CD8-positive, alpha-beta memory T cell (primary cell): ENCODE results near the gene GARRE1. TPM values are rescaled to one million over a fixed set of nuclear protein-coding genes. Genes with fewer than 3 reads are reported as not detected.
A peak's percentile ranks its signal among the peaks of the same experiment; 100 is the strongest.

Source experiments
- CTCF ChIA-PET: fragments of 350-600 bp; sonication (Branson Sonifier 250); formaldehyde crosslinking; loops from one replicate; lab custom pipeline; 2021; ENCODE audit warnings: antibody characterized with exemption; lab: Charles Lee
- POLR2A ChIA-PET: fragments of 350-600 bp; sonication (Branson Sonifier 250); formaldehyde crosslinking; loops from one replicate; lab custom pipeline; 2021; ENCODE audit warnings: antibody characterized with exemption; lab: Charles Lee
- DNase-seq, 5 donors: peaks; one replicate each; pipeline versions ENCODE4 v3.0.0 to v3.0.0-alpha.2; 2020 to 2022; ENCODE audit warnings: mixed read lengths in 1 of 5
- H3K27ac ChIP-seq: one replicate; pipeline ENCODE4 v1.7.0; 2013; ENCODE audit warnings: low read depth, mild to moderate bottlenecking, low read length, moderate library complexity
- H3K27me3 ChIP-seq: 2 replicates; pipeline ENCODE4 v1.7.0; 2013; ENCODE audit warnings: low read length, mild to moderate bottlenecking; ENCODE audit not compliant: insufficient read depth, poor library complexity, severe bottlenecking
- H3K36me3 ChIP-seq: 2 replicates; pipeline ENCODE4 v1.7.0; 2013; ENCODE audit warnings: mild to moderate bottlenecking, low read length, moderate library complexity; ENCODE audit not compliant: insufficient read depth
- H3K4me1 ChIP-seq: 2 replicates; pipeline ENCODE4 v1.7.0; 2013; ENCODE audit warnings: mild to moderate bottlenecking, low read length, moderate library complexity; ENCODE audit not compliant: insufficient read depth
- H3K4me3 ChIP-seq: 2 replicates; pipeline ENCODE4 v1.7.0; 2013; ENCODE audit warnings: mild to moderate bottlenecking, low read length
- H3K9me3 ChIP-seq: 2 replicates; pipeline ENCODE4 v1.7.0; 2013; ENCODE audit warnings: mild to moderate bottlenecking, low read length
- H3K27ac Mint-ChIP-seq, 8 donors: one replicate each; pipeline ENCODE4 v1.8.0; 2020 to 2021; ENCODE audit warnings: mixed read lengths in 8 of 8, mild to moderate bottlenecking in 6 of 8, inconsistent platforms in 3 of 8, moderate library complexity in 3 of 8
- H3K27me3 Mint-ChIP-seq, 2 donors: one replicate each; pipeline ENCODE4 v1.8.0; 2020 to 2021; ENCODE audit warnings: mixed read lengths in 2 of 2, mild to moderate bottlenecking in 1 of 2, moderate library complexity in 1 of 2
- H3K36me3 Mint-ChIP-seq, 3 donors: one replicate each; pipeline ENCODE4 v1.8.0; 2020 to 2021; ENCODE audit warnings: mixed read lengths in 3 of 3, inconsistent platforms in 1 of 3, mild to moderate bottlenecking in 1 of 3
- H3K4me1 Mint-ChIP-seq, 3 donors: one replicate each; pipeline ENCODE4 v1.8.0; 2020 to 2021; ENCODE audit warnings: mixed read lengths in 3 of 3, inconsistent platforms in 1 of 3, mild to moderate bottlenecking in 1 of 3
- H3K4me3 Mint-ChIP-seq, 7 donors: one replicate each; pipeline ENCODE4 v1.8.0; 2020 to 2021; ENCODE audit warnings: mixed read lengths in 7 of 7, mild to moderate bottlenecking in 6 of 7, moderate library complexity in 4 of 7, inconsistent platforms in 2 of 7
- H3K9me3 Mint-ChIP-seq, 5 donors: one replicate each; pipeline ENCODE4 v1.8.0; 2020 to 2022; ENCODE audit warnings: mixed read lengths in 5 of 5, mild to moderate bottlenecking in 3 of 5, moderate library complexity in 2 of 5, inconsistent platforms in 1 of 5
- polyA plus RNA-seq: library from polyadenylated mRNA; unstranded; fragments of 300-500 nt; fragmentation: Illumina TruSeq; gene quantifications from one replicate; pipeline ENCODE4 v1.2.3, GENCODE V29; 2021
- total RNA-seq, 2 experiments: library from RNA; stranded (reverse); gene quantifications; one replicate each; pipeline ENCODE4 v1.2.3, GENCODE V29; 2021

The GARRE1 gene
- total and polyA plus RNA-seq, 3 experiments from 2014 or later: 6.1 to 13.5 (median 12.1) TPM

DNA sequence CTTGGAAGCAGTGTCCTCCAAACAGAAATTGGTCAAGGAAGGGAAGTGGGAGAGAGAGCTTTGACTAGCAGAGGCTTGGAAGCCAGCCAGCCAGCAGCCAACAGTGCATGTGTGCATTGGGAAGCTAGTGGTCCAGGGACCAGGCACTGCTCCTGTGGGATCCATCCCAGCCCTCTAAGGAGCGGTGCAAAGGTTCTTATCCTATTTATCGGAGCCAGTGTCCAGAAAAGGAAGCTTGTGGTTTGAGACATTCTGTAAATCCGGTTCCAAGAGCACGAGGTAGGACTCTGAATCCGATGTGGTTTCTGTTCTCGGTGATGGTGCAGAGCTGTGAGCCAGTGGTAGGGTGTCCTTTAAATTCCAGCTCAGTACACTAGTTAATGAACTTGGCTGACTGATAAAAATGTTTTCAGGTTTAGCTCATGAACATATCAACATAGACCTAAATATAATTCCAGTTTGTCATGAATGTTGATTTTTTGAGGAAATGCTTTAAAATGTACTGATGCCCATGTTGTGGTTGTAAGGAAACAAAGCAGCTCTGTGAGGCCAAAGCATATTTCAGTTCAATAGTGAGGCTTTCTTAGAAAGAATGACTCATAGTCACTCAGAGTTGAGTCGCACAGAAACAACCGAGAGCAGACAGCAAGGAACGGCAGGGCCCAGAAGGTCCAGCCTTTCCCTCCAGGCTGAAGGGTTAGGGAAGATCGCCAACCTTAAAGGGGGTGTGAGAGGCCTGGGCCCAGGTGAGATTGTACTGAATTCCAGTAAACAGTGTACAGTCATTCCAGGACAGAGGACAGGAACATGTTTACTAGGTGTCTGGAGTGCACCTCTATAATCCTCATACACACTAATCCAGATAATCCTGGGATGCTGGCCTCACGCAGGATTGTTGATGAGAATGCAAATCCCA, 21.5 kb upstream of the GARRE1 start:
- no peaks in the 10 kb centered on the region for H3K9me3 ChIP-seq
- Mint-ChIP-seq H3K4me1 (peaks cover 13 to 17% (median 16%) of the 10 kb centered on the region in 3 donors), H3K4me3 (peak overlapping the region in 4 of 7 donors; percentile 9 to 76 (median 38)), H3K27ac (peak overlapping the region; percentile 31 to 82 (median 72)), H3K9me3 (no peaks in the 10 kb centered on the region), H3K36me3 (peaks cover 0 to 33% (median 16%) of the 10 kb centered on the region in 3 donors), H3K27me3 (no peaks in the 10 kb centered on the region)
- no peak for DNase-seq
- H3K36me3 ChIP-seq: peaks cover 11% of the 10 kb centered on the region
- H3K27ac ChIP-seq: no peak overlapping the region
- CTCF ChIA-PET: interaction anchor here (0.9 to 1.0 kb wide), 3 partner anchors 10 to 37 kb away, joined by 3 to 4 read pairs (median 3); no protein-coding TSS in a partner anchor
- H3K4me1 ChIP-seq: peaks cover 5% of the 10 kb centered on the region
- H3K4me3 ChIP-seq: no peak overlapping the region
- POLR2A ChIA-PET: no interaction called here
- H3K27me3 ChIP-seq: no peaks in the 10 kb centered on the region

DNA sequence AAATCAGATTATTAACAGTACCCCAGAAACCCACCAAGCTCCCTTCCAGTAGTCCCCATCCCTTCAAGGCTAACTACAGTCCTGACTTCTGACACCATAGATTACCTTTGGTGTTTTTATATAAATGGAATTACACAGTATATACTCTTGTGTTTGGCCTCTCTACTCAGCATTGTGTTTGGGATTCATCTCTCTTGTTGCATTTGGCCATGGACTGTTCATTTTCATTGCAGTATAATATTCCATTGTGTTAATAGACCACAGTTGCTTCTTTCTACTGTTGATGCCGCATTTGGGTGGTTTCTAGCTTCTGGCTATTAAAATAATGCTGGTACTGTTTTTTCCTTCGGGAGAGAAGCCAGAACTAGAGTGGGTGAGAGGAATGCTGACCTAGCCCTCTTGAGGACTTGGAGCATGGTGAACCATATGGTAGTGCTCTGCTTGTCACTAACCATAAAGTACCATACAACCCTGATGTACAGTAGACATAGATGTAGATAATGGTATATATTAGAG, 18.9 kb upstream of the GARRE1 start:
- Mint-ChIP-seq H3K27ac (no peak overlapping the region), H3K4me1 (peaks cover 13 to 17% (median 16%) of the 10 kb centered on the region in 3 donors), H3K27me3 (no peaks in the 10 kb centered on the region), H3K9me3 (no peaks in the 10 kb centered on the region), H3K36me3 (peaks cover 0 to 8% (median 3%) of the 10 kb centered on the region in 3 donors), H3K4me3 (no peak overlapping the region)
- Histone ChIP-seq H3K27me3 (no peaks in the 10 kb centered on the region), H3K9me3 (no peaks in the 10 kb centered on the region), H3K4me1 (peaks cover 5% of the 10 kb centered on the region), H3K36me3 (no peaks in the 10 kb centered on the region), H3K4me3 (no peak overlapping the region), H3K27ac (no peak overlapping the region)
- ChIA-PET CTCF (interaction anchor here (0.6 kb wide), 1 partner anchor 11 kb away, joined by 4 read pairs; no protein-coding TSS in a partner anchor), POLR2A (no interaction called here)
- no peak for DNase-seq

DNA sequence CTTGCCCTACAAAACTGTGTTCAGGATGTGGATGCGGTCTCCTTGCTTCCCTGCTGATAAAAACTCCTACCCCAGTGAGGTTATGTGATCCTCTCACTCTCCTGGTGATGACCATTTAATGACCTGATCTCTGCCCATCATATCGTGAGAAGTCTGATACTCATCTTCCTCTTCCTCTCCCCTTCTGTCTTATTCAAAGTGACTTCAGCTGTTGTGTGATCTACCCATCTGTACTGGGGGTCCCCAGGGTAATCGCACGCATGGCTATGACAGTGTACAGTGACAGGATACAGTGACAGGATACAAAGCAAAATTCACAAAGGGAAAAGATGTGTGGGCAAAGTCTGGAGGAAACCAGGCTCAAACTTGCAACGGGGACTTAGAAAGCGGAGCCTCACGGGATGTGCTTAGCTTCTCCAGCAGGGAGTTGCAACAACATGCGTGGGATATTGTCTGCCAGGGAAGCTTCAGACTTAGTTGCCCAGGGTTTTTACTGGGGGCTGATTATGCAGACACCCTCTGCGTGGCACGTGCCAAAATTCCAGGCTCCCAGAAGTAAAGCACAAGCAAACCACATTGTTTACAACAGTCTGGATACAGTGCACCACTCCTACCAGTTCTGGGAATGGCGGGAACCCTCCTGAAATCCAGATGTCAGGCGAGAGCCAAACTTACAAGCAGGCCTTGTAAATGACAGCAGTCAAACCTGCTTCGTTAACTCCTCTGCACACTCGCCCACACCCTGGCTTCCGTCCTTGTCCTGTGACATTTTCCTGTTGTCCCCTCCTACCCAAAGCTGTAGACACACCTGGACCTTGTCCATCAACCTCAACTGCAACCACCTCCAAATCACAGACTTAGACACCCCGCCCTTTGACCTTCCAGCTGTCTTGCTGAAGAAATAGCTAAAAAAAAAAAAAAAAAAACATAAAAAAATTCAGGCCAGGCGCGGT, 18.0 kb upstream of the GARRE1 start:
- Histone ChIP-seq H3K36me3 (no peaks in the 10 kb centered on the region), H3K4me3 (no peak overlapping the region), H3K27me3 (no peaks in the 10 kb centered on the region), H3K9me3 (no peaks in the 10 kb centered on the region), H3K4me1 (peaks cover 5% of the 10 kb centered on the region), H3K27ac (no peak overlapping the region)
- H3K36me3 Mint-ChIP-seq: peaks cover 0 to 3% (median 2%) of the 10 kb centered on the region in 3 donors
- DNase-seq: no peak
- no peaks in the 10 kb centered on the region for H3K9me3 Mint-ChIP-seq
- H3K4me3 Mint-ChIP-seq: no peak overlapping the region
- CTCF ChIA-PET: no interaction called here
- peak overlapping the region in 1 of 8 donors; percentile 72 for H3K27ac Mint-ChIP-seq
- no peaks in the 10 kb centered on the region for H3K27me3 Mint-ChIP-seq
- POLR2A ChIA-PET: interaction anchor here (0.6 kb wide), 1 partner anchor 830 kb away, joined by 3 read pairs; no protein-coding TSS in a partner anchor
- peaks cover 13 to 16% (median 16%) of the 10 kb centered on the region in 3 donors for H3K4me1 Mint-ChIP-seq

DNA sequence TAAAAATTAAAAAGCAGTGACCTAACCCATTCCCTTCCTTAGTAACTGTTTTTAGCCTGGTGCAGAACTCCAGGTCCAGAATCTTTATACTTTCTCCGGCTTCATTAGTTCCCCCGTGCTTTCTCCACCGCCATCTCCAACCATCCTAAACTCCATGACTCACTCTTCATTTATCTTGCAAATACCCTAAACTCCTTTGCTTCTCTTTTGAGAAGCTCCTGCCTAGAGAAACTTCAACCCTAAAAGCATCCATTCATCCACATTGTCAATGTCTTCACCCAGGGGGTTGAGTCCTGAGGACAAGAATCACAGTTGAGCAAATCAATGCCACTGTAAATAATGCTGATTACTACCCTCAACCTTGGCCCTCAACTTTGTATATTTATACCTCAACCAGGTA, 17.1 kb upstream of the GARRE1 start:
- H3K27ac ChIP-seq: no peak overlapping the region
- H3K27me3 ChIP-seq: no peaks in the 10 kb centered on the region
- Mint-ChIP-seq H3K27ac (peak overlapping the region in 1 of 8 donors; percentile 2), H3K9me3 (no peaks in the 10 kb centered on the region), H3K36me3 (peaks cover 0 to 3% (median 0%) of the 10 kb centered on the region in 3 donors), H3K4me3 (no peak overlapping the region), H3K4me1 (peaks cover 11 to 14% (median 13%) of the 10 kb centered on the region in 3 donors), H3K27me3 (no peaks in the 10 kb centered on the region)
- peaks cover 5% of the 10 kb centered on the region for H3K4me1 ChIP-seq
- no peaks in the 10 kb centered on the region for H3K36me3 ChIP-seq
- H3K9me3 ChIP-seq: no peaks in the 10 kb centered on the region
- DNase-seq: no peak
- no peak overlapping the region for H3K4me3 ChIP-seq
- POLR2A ChIA-PET: no interaction called here
- CTCF ChIA-PET: no interaction called here

DNA sequence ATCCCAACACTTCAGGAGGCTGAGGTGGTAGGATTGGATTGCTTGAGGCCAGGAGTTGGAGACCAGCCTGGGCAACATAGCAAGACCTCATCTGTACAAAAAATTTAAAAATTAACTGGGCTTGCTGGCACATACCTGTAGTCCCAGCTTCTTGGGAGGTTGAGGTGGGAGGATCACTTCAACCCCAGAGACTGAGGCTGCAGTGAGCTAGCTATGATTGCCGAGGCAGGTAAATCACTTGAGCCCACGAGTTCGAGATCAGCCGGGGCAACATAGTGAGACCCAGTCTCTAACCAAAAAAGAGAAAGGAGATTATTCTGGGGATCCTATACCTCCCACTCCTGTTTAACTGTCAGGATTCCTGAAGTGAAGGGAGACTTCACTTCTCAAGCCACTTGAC, 16.4 kb upstream of the GARRE1 start:
- POLR2A ChIA-PET: no interaction called here
- Histone ChIP-seq H3K36me3 (no peaks in the 10 kb centered on the region), H3K27ac (no peak overlapping the region), H3K9me3 (no peaks in the 10 kb centered on the region), H3K4me3 (no peak overlapping the region), H3K4me1 (no peaks in the 10 kb centered on the region), H3K27me3 (no peaks in the 10 kb centered on the region)
- peaks cover 4 to 8% (median 6%) of the 10 kb centered on the region in 3 donors for H3K4me1 Mint-ChIP-seq
- CTCF ChIA-PET: interaction anchor here (1.5 kb wide), 1 partner anchor 32 kb away, joined by 3 read pairs; no protein-coding TSS in a partner anchor
- H3K27me3 Mint-ChIP-seq: no peaks in the 10 kb centered on the region
- H3K4me3 Mint-ChIP-seq: no peak overlapping the region
- peaks cover 0 to 3% (median 0%) of the 10 kb centered on the region in 3 donors for H3K36me3 Mint-ChIP-seq
- DNase-seq: no peak
- no peaks in the 10 kb centered on the region for H3K9me3 Mint-ChIP-seq
- no peak overlapping the region for H3K27ac Mint-ChIP-seq

DNA sequence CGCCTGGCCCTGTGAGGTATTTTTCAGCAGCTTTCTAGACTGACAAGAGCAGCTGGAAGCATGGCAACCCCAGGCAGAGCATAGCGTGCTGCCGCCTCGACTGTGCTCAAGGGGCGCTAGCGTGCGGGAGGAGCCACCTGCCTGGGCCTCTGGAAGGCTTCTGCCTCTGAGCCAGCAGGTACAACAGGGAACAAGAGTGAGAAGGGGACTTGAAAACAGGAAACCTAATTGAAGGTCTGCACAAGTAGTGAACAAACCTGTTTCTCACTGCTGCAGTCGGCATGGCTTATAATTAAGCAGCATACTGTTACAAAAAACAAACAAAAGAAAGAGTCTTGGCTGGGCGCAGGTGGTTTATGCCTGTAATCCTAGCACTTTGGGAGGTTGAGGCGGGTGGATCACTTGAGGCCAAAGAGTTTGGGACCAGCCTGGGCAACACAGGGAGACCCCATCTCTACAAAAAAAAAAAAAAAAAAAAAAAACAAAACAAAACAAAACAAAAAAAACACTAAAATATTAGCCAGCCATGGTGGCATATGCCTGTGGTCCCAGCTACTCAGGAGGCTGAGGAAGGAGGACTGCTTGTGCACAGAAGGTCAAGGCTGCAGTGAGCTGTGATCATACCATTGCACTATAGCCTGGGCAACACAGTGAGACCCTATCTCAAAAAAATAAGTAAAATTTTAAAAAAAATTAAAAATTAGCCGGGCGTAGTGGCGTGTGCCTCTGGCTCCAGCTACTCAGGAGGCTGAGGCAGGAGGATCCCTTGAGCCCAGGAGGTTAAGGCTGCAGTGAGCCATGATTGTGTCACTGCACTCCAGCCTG, 12.6 kb upstream of the GARRE1 start:
- H3K27me3 ChIP-seq: no peaks in the 10 kb centered on the region
- POLR2A ChIA-PET: no interaction called here

More for the DNA sequence above, 12.6 kb upstream of the GARRE1 start:
- Histone ChIP-seq H3K36me3 (no peaks in the 10 kb centered on the region), H3K27ac (no peak overlapping the region), H3K4me1 (no peaks in the 10 kb centered on the region), H3K9me3 (no peaks in the 10 kb centered on the region), H3K4me3 (no peak overlapping the region)
- peaks cover 0 to 3% (median 0%) of the 10 kb centered on the region in 3 donors for H3K36me3 Mint-ChIP-seq
- no peaks in the 10 kb centered on the region for H3K27me3 Mint-ChIP-seq
- peaks cover 0 to 5% (median 3%) of the 10 kb centered on the region in 3 donors for H3K4me1 Mint-ChIP-seq
- CTCF ChIA-PET: no interaction called here
- no peak for DNase-seq
- H3K4me3 Mint-ChIP-seq: no peak overlapping the region
- no peaks in the 10 kb centered on the region for H3K9me3 Mint-ChIP-seq
- H3K27ac Mint-ChIP-seq: no peak overlapping the region
